HG02943 (cell line): ENCODE results near the gene ZNF562.
A peak's percentile ranks its signal among the peaks of the same experiment; 100 is the strongest.
"Not testable (repeated sequence)": the region's sequence is repeated elsewhere in the genome, so short reads cannot be mapped to it uniquely, and the experiment has no call there.

Experiments
- ATAC-seq: cut with Tn5 transposase; IDR thresholded peaks from one replicate; pipeline ENCODE4 v1.9.1; 2021; ENCODE audit warnings: mild to moderate bottlenecking, low read depth, moderate library complexity; ENCODE audit not compliant: unreplicated experiment

ZNF562 gene

DNA sequence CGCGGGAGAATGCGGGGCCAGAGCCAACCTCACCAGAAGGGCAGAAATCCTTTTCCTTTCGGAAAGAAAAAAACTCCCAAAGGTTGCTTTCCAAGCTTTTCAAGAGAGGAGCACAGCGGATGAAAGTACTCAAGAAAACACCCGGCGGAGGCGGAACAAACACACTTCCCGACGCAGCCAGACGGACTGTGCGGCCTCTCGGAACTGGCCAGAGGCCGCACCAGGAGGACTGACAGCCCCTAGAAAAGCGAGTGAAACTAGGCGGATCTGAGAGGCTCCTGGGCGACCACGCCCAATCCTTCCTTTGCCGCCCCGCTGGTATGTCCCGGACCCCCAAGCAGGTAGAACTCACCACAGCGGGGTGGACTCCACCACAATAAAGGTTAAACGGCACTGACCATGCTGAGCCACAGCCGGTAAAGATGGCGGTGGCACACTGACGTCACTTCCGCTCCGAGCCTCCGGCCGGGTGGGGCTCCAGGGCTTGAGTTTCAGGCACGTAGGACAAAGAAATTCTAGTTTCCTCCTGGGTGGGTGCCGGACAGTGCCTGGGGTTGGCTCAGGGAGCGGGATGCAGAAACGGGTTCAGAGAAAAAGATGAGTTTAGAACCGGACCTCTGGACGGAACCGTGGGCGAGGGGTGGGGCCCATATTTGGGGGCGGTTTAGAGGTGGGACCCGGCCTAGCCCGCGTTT, at the start of gene ZNF562:
TSS of gene ZNF562 (minus strand) at position 438 of the 695 bp plus-strand sequence. CDS start 14,356 bp downstream, outside the sequence.
- peak; percentile 80 for ATAC-seq

DNA sequence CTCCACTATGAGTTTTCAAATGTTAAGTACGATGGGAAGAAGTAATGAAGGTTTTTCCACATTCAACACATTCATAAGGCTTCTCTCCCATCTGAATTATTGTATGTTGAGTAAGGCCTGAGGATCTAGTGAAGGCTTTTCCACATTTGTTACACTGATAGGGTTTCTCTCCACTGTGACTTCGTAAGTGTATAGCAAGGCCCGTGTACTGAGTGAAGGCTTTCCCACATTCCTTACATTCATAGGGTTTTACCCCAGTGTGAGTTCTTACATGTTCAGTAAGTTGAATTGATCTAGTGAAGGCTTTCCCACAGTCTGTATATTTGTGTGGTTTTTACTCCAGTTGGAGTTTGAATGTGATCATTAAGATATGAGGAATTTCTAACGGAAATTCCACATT, 49.3 kb upstream of the ZNF562 start:
- no peak for ATAC-seq

DNA sequence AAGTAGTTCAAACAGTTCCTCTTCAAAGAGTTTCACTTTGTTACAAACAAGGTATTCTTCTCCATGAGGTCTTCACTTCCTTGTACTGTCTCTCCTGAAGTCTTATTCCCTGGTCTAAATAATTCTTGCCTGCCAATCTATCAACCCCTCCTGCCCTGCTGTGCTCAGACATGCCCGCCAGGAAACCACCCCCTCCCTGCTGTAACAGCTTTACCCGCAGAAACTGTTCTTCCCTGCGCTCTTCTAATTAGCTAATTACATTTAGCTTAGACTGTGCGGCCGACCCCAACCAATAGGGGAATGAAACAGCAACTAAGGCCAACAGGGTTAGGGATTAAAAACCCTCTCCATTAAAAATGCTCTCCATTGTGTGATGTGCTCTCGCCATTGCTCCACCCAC, 47.0 kb upstream of the ZNF562 start:
- ATAC-seq: no peak

DNA sequence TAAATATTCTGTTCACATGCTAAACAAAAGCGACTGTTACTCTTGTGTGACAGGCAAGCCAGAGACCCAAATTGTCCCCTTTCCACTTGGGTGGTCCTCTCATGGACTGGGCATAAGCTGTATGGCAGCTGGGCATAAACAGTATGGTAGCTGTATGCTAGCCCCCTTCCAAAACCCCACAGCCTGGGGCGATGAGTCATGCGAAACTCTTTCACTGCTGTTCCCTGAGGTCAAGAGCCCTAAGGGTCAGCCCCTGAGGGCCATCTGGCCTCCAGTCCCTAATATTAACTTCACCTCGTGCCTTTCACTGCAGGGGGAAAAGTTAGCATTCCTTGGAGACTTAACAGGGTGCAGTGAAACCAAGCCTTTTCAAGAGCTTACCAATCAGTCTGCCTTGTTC, 45.6 kb upstream of the ZNF562 start:
- no peak for ATAC-seq

DNA sequence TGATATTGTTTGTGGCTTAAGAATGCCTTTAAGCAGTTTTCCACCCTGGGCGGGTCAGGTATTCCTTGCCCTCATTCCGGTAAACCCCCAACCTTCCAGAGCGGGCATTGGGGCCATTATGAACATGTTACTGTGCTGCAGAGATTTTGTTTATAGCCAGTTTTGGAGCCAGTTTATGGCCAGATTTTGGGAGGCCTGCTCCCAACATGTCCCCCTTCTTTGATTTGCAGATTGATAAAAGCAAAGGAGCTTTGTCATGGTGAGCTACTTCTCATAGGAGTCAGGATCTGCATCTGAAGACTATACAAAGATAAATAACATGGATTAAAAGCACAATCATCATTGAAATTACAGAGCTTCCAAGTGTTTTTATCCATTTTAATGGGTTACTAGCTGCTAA, 36.9 kb upstream of the ZNF562 start:
- no peak for ATAC-seq

DNA sequence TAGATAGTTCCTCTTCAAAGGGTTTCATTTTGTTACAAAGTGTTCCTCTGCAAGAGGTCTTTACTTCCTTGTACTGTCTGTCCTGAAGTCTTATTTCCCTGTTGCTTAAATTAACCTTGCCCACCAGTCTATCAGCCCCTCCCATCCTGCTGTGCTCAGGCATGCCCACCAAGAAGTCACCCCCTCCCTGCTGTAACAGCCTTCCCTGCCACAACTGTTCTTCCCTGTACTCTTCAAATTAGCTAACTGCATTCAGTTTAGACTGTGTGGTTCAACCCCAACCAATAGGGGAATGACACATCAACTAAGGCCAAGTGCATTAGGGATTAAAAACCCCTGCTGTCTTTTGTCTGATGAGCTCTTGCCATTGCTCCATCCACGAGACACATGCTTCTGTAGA, 34.4 kb upstream of the ZNF562 start:
- ATAC-seq: no peak

DNA sequence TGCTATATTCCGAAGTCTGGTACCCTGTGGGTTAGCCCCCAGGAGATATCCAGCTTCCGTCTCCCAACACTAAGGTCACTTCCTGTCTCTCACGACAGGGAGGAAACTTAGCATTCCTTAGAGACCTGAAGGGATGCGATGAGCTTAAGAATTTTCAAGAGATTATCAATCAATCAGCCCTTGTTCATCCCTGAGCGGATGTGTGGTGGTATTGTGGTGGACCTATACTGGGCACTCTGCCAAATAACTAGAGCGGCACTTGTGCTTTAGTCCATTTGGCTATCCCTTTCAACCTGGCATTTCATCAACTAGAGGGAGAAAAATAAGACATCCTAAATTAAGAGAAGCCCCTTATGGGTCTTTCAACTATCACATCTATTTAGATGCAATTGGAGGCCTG, 30.9 kb upstream of the ZNF562 start:
- no peak for ATAC-seq

DNA sequence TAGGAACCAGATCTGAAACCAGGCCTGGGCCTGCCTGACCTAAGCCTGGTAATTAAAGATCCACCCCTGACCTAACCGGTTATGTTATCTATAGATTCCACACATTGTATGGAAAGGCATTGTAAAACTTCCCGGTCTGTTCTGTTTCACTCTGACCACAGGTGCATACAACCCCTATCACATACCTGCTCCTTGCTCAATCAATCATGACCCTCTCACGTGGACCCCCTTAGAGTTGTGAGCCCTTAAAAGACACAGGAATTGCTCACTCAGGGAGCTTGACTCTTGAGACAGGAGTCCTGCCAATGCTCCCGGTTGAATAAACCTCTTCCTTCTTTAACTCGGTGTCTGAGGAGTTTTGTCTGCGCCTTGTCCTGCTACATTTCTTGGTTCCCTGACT, 27.3 kb upstream of the ZNF562 start:
- ATAC-seq: no peak

DNA sequence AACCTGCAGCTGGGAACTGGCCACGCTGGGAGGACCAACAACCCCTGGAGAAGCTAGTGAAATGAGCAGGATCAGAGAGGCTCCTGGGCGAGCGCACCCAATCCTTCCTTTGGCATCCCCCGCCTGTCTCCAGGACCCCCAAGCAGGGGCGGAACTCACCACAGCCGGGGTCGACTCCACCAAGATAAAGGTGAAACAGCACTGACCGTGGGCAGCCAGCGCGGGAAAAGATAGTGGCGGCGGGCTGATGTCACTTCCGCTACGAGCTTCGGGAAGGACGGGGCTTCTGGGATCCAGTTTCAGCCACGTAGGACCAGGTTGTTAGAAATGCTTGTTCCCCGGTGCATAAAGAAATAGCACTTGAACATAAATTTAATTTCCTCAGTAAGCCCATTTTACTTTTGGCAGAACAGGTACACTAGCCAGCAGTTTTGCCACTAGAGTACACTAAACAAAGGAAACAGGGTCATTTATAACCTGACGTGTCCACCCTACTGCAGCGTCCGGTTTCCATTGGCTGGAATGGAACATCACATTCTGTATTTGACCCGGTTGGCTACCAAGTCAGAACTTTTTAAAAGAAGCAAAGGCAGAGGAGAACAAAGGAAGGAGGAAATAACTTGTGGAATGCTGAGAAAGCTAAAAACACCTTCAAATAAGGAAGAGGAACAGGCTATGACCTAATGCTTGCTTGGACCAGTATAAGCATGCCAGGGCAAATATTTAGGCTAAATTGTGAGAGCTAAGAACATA, 25.5 kb upstream of the ZNF562 start:
- no peak for ATAC-seq

DNA sequence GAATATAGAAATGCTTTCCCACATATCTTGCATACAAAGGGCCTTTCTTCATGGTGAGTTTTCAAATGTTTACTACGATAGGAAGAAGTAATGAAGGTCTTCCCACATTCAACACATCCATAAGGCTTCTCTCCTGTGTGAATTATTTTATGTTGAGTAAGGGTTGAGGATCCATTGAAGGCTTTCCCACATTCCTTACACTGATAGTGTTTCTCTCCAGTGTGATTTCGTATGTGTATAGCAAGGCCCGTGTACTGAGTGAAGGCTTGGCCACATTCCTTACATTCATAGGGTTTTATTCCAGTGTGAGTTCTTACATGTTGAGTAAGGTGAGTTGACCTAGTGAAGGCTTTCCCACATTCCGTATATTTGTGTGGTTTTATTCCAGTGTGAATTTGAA, 15.4 kb upstream of the ZNF562 start:
- not testable (repeated sequence) for ATAC-seq

DNA sequence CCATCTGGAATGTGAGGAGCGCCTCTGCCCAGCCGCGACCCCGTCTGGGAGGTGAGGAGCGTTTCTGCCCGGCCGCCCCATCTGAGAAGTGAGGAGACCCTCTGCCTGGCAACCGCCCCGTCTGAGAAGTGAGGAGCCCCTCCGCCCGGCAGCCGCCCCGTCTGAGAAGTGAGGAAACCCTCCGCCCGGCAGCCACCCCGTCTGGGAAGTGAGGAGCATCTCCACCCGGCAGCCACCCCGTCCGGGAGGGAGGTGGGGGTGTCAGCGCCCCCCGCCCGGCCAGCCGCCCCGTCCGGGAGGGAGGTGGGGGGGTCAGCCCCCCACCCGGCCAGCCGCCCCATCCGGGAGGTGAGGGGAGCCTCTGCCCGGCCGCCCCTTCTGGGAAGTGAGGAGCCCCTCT, 5.1 kb upstream of the ZNF562 start:
- not testable (repeated sequence) for ATAC-seq

DNA sequence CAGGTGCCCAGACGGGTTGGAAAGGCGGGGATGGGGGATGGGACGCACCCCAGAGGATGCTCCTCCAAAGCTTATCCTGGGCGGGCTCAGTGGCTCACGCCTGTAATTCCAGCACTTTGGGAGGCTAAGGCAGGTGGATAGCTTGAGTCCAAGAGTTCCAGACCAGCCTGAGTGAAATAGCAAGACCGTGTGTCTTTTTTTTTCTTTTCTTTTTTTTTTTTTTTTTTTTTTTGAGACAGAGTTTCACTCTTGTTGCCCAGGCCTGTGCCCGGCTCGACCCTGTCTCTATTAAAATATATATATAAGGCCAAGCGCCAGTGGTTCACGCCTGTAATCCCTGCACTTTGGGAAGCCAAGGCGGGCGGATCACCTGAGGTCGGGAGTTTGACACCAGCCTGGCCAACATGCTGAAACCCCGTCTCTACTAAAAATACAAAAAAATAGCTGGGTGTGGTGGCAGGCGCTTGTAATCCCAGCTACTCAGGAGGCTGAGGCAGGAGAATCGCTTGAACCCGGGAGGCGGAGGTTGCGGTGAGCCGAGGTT, 530 bp upstream of the ZNF562 start:
- not testable (repeated sequence) for ATAC-seq

DNA sequence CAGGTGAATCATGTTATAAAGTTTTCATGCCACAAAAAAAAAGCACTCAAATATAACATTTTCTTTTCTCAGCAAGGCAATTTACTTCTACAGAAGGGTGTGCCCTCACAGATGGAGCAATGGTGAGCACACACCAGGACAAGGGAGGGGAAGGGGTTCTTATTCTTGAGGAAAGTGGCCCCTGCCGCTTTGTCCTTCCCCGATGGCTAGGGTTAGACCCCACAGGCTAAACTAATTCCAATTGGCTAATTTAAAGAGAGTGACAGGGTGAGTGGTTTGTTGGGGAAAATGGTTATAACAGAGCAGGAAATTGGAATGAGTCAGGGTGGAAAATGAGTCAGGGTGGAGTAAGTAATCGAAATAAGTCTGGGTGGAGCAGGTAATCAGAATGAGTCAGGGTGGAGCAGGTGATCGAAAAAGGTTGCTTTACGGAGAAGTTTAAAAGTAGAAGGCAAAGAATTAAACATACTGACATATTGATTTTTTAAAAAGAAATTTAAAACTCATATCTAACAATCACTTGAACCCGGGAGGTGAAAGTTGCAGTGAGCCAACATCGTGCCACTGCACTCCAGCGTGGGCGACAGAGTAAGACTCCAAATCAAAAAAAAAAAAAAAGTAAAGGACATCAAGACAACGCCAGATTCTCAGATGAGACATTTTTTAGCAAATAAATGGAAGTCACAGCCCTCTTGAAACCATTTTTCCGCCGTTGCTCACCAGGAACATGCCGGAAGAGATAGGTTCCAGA, 813 bp downstream of the ZNF562 start:
- no peak for ATAC-seq

DNA sequence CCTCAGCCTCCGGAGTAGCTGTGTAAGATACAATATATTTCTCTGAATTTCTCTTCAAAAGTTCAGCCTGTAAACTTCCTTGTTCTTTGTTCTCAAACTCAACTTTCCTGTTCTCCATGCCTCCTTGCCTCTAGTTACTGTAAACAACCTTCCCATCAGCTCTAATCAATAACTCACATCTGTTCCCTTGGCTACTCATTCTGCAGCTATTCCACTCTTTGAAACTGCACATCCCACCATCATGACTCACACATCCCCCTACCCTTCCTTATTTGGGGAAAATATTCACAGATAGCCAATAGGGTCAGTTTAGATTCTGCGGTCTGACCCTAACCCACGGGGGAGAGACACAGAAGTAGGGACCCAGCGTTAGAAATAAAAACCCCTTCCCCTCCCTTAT, 2.0 kb downstream of the ZNF562 start:
- no peak for ATAC-seq

DNA sequence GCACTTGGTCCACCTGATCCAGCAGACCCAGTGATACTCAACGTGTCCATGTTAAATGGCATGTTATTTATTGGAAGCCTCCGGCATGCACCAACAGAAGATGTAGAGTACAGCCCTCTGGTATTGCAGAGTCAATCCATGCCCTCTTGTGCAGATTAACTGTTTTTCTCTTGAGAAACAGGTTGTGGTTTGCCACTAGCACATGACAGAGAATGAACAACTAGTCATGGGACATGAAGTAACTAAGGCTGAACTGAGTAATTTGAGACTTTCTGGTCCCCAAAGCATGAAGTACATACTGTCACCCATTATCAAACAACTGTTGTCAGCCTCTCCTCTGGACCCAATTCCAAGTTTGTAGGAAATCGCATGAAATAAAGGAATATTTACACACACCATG, 3.2 kb downstream of the ZNF562 start:
- ATAC-seq: no peak

DNA sequence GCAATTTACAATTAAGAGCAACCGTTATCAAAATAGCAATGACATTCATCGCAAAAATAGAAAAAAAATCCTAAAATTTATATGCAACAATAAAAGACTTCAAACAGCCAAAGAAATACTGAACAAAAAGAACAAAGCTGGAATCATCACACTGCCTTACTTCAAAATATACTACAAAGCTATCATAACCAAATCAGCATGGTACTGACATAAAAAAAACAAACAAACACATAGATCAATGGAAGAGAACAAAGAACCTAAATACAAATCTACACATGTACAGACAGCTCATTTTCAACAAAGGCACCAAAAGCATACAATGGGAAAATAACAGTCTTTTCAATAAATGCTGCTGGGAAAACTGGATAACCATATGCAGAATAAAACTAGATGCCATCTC, 6.4 kb downstream of the ZNF562 start:
- no peak for ATAC-seq

DNA sequence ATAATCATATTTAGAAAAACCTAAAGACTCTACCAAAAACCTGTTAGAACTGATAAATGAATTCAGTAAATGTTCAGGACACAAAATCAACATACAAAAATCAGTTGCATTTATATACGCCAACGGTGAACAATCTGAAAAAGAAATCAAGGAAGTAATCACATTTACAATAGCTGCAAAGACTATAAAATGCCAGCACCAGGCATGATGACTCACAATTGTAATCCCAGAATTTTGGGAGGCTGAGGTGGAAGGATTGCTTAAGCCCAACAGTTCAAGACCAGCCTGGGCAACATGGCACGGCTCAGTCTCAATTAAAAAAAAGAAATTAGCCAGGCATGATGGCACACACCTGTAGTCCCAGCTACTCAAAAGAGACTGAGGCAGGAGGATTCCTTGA, 7.0 kb downstream of the ZNF562 start:
- no peak for ATAC-seq

DNA sequence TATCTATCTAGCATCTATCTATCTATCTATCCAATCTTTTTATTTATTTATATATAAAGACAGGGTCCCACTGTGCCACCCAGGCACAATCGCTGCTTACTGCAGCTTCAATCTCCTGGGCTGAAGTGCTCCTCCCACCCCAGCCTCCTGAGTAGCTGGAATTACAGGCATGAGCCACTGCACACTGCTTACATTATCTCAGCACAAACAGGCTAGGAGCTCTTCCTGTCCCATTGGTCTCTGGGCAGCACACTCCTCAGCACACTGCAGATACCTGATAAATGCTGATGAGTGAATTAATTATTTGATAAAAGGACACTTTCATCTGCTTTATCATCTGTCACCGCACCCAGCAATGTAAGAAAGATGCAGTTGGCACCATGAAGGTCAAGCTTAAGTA, 16.1 kb downstream of the ZNF562 start:
- ATAC-seq: no peak

DNA sequence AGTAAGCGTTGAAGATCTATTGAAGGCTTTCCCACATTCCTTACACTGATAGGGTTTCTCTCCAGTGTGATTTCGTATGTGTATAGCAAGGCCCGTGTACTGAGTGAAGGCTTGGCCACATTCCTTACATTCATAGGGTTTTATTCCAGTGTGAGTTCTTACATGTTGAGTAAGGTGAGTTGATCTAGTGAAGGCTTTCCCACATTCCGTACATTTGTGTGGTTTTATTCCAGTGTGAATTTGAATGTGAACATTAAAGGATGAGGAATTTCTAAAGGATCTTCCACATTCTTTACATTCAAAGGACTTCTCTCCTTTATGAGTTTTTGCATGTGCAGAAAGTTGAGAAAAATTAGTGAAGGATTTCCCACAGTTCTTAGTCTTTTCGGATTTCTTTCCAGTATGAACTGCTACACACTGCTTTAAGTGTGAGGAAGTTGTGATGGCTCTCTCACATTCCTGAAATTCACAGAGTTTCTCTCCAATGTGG, 21.8 kb downstream of the ZNF562 start:
- ATAC-seq: not testable (repeated sequence)

DNA sequence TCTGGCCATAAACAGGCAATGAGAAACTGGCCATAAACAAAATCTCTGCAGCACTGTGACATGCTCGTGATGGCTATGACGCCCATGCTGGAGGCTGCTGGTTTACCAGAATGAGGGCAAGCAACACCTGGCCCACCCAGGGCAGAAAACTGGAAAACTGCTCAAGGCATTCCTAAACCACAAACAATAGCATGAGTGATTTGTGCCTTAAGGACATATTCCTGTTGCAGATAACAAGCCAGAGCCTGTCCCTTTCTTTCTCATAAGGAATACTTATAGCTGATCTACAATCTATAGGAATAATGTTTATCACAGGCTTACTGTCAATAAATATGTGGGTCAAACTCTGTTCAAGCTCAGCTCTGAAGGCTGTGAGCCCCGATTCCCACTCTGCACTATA, 23.4 kb downstream of the ZNF562 start:
- not testable (repeated sequence) for ATAC-seq

DNA sequence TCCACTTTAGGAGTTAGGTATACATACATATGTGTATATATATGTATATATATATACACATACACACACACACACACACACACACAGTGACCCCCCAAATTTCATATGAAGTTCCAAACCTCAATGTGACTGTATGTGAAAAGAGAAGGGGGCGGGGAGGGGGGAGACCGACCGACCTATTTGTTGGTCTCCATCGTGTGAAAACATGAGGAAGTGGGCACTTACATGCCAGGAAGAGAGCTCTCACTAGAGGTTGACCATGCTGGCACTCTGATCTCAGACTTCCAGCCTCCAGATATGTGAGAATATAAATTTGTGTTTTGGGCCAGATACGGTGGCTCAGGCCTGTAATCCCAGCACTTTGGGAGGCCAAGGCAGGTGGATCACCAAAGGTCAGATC, 24.6 kb downstream of the ZNF562 start:
- ATAC-seq: no peak
